ENCODE data around the gene HPN. TPM values are rescaled to one million over a fixed set of nuclear protein-coding genes. Genes with fewer than 3 reads are reported as not detected.

Gene HPN
- total and polyA plus RNA-seq, 2 of the 13 experiments (the other 11 are each of a cell fraction or from before 2014, with no cell fraction given), result 46.7 to 261 TPM

DNA sequence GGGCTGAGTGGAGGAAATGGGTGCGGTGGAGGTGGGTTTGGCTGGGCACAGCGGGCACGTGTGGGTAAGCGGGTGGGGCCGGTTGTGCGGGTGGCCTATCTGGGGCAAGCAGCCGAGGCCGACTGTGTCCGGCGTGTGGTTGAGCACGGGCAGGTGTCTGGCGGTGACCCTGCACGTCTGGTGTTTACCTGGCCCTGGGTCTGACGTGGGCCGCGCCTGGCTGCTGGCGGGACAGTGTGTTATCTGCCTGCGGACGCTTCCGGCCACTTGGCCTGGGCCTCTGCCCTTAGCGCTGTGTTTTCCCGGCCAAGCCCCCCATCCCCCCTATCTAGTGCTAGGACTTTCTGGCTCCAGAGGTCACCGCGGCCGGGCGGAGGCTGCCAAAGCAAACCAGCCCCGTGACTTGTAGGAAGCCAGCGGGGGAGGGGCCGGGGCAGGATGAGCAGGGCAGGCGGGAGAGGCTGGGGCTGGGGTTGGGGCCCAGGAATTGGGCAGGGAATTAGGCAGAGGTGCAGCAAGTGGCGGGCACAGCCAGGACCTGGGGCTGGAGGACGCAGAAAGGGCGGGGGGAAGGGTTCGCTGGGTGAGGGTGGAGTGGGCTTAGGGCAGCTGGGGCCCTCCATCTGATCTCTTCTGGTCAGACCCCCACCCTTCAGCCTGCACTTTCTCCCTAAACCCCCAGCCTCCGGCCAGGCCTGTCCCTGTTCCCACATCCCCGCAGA lies 534 bp upstream of the HPN start (continued):
- TF ChIP-seq, protein P1, sequence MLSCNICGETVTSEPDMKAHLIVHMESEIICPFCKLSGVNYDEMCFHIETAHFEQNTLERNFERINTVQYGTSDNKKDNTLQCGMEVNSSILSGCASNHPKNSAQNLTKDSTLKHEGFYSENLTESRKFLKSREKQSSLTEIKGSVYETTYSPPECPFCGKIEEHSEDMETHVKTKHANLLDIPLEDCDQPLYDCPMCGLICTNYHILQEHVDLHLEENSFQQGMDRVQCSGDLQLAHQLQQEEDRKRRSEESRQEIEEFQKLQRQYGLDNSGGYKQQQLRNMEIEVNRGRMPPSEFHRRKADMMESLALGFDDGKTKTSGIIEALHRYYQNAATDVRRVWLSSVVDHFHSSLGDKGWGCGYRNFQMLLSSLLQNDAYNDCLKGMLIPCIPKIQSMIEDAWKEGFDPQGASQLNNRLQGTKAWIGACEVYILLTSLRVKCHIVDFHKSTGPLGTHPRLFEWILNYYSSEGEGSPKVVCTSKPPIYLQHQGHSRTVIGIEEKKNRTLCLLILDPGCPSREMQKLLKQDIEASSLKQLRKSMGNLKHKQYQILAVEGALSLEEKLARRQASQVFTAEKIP (CRISPR knock-in tag; IDR thresholded peaks at IDR 0.05; ENCODE audit: borderline replicate concordance), result no peak
- TF ChIP-seq ZNF564 (CRISPR knock-in tag; IDR thresholded peaks at IDR 0.05), result peak; percentile 91; the same call in 1 of the 2 replicates
- peak; percentile 78 for TF ChIP-seq KAT8 (CRISPR knock-in tag; IDR thresholded peaks at IDR 0.05)
- peak; percentile 100 for TF ChIP-seq PHF21A (CRISPR knock-in tag; IDR thresholded peaks at IDR 0.05)
- peak; percentile 55; the same call in 1 of the 2 replicates for TF ChIP-seq NFKBIZ (CRISPR knock-in tag; IDR thresholded peaks at IDR 0.05)
- TF ChIP-seq SP5 (CRISPR knock-in tag; IDR thresholded peaks at IDR 0.05; ENCODE audit: borderline replicate concordance, low read depth), result peak; percentile 69
- TF ChIP-seq ZNF737 (CRISPR knock-in tag; IDR thresholded peaks at IDR 0.05; ENCODE audit: borderline replicate concordance), result no peak
- TF ChIP-seq, protein P2, sequence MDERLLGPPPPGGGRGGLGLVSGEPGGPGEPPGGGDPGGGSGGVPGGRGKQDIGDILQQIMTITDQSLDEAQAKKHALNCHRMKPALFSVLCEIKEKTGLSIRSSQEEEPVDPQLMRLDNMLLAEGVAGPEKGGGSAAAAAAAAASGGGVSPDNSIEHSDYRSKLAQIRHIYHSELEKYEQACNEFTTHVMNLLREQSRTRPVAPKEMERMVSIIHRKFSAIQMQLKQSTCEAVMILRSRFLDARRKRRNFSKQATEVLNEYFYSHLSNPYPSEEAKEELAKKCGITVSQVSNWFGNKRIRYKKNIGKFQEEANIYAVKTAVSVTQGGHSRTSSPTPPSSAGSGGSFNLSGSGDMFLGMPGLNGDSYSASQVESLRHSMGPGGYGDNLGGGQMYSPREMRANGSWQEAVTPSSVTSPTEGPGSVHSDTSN (CRISPR knock-in tag; IDR thresholded peaks at IDR 0.05), result no peak
- peak; percentile 66 for TF ChIP-seq ZNF629 (CRISPR knock-in tag; conservative IDR thresholded peaks at IDR 0.05)
- peak; percentile 88 for TF ChIP-seq ZNF121 (CRISPR knock-in tag; IDR thresholded peaks at IDR 0.05)
- TF ChIP-seq, protein P3, sequence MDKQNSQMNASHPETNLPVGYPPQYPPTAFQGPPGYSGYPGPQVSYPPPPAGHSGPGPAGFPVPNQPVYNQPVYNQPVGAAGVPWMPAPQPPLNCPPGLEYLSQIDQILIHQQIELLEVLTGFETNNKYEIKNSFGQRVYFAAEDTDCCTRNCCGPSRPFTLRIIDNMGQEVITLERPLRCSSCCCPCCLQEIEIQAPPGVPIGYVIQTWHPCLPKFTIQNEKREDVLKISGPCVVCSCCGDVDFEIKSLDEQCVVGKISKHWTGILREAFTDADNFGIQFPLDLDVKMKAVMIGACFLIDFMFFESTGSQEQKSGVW (CRISPR knock-in tag; IDR thresholded peaks at IDR 0.05; ENCODE audit: borderline replicate concordance), result no peak
- TF ChIP-seq ZNF589 (CRISPR knock-in tag; conservative IDR thresholded peaks at IDR 0.05), result 0 out of 2 replicates have a peak, but pooled peaks have one; percentile 51
- no peak for TF ChIP-seq CC2D1A (CRISPR knock-in tag; IDR thresholded peaks at IDR 0.05)
- 0 out of 2 replicates have a peak, but pooled peaks have one; percentile 17 for TF ChIP-seq RFX5 (IDR thresholded peaks at IDR 0.05; ENCODE audit: low read depth, low read length)
- no peak for TF ChIP-seq ATM (IDR thresholded peaks at IDR 0.05; ENCODE audit: borderline replicate concordance)
- peak; percentile 90 for TF ChIP-seq ELF3 (CRISPR knock-in tag; IDR thresholded peaks at IDR 0.05)
- no peak for TF ChIP-seq ZNF839 (CRISPR knock-in tag; IDR thresholded peaks at IDR 0.05; ENCODE audit: borderline replicate concordance)
- TF ChIP-seq MXI1 (IDR thresholded peaks at IDR 0.05; ENCODE audit: borderline replicate concordance, low read depth, low read length), result peak; percentile 62; the same call in 1 of the 3 replicates
- peak; percentile 82; the same call in 1 of the 2 replicates for TF ChIP-seq ZNF333 (CRISPR knock-in tag; IDR thresholded peaks at IDR 0.05; ENCODE audit: borderline replicate concordance)
- no peak; the same call in 1 of the 2 replicates for TF ChIP-seq ZNF17 (CRISPR knock-in tag; IDR thresholded peaks at IDR 0.05)
- peak; percentile 81 for TF ChIP-seq LCORL (IDR thresholded peaks at IDR 0.05)
- peak; percentile 100 for TF ChIP-seq LCORL (CRISPR knock-in tag; IDR thresholded peaks at IDR 0.05)
- TF ChIP-seq ZNF766 (CRISPR knock-in tag; IDR thresholded peaks at IDR 0.05; ENCODE audit: borderline replicate concordance), result peak; percentile 58; the same call in 1 of the 2 replicates
- peak; percentile 92 for TF ChIP-seq ZHX1 (CRISPR knock-in tag; IDR thresholded peaks at IDR 0.05; ENCODE audit: low read depth)
- TF ChIP-seq RBAK (CRISPR knock-in tag; IDR thresholded peaks at IDR 0.05), result no peak
